Neuronal stem cell (in vitro differentiated cells): Measurements from ENCODE around the gene HLA-DQA1.

Source experiments
- DNase-seq: peaks from one replicate; pipeline ENCODE4 v3.0.0-alpha.2; 2013; ENCODE audit warnings: low spot score
- H2AFZ ChIP-seq: one replicate; pipeline ENCODE4 v1.6.1; 2013; ENCODE audit warnings: mild to moderate bottlenecking, low read length, inconsistent platforms
- H2AK5ac ChIP-seq: 2 replicates; pipeline ENCODE4 v1.6.1; 2013; ENCODE audit warnings: low read depth, mild to moderate bottlenecking, inconsistent platforms, low read length, moderate library complexity, mixed read lengths
- H2BK120ac ChIP-seq: 2 replicates; pipeline ENCODE4 v1.6.1; 2013; ENCODE audit warnings: low read depth, mild to moderate bottlenecking, inconsistent platforms, low read length, moderate library complexity, mixed read lengths
- H2BK12ac ChIP-seq: one replicate; pipeline ENCODE4 v1.6.1; 2013; ENCODE audit warnings: low read length, inconsistent platforms
- H2BK15ac ChIP-seq: 2 replicates; pipeline ENCODE4 v1.6.1; 2013; ENCODE audit warnings: mild to moderate bottlenecking, low read length, inconsistent platforms, mixed read lengths
- H2BK5ac ChIP-seq: one replicate; pipeline ENCODE4 v1.6.1; 2013; ENCODE audit warnings: inconsistent platforms, mild to moderate bottlenecking, low read length, moderate library complexity
- H3K14ac ChIP-seq: one replicate; pipeline ENCODE4 v1.6.1; 2013; ENCODE audit warnings: low read length, inconsistent platforms
- H3K18ac ChIP-seq: 2 replicates; pipeline ENCODE4 v1.6.1; 2013; ENCODE audit warnings: low read length, inconsistent platforms
- H3K23ac ChIP-seq: 2 replicates; pipeline ENCODE4 v1.6.1; 2013; ENCODE audit warnings: low read depth, mild to moderate bottlenecking, mixed read lengths, low read length, inconsistent platforms; ENCODE audit not compliant: poor library complexity
- H3K27ac ChIP-seq: replicated peaks from 3 replicates; pipeline ENCODE4 v1.5.1; 2013; ENCODE audit warnings: low read length, inconsistent platforms
- H3K27me3 ChIP-seq, 3 experiments: 2 replicates each; pipeline ENCODE4 v1.6.1; 2013; ENCODE audit warnings: low read length in 3 of 3, mild to moderate bottlenecking in 2 of 3, inconsistent platforms in 1 of 3, low read depth in 1 of 3, mixed read lengths in 1 of 3, moderate library complexity in 1 of 3; ENCODE audit not compliant: control insufficient read depth in 3 of 3, insufficient read depth in 3 of 3
- H3K36me3 ChIP-seq, 2 donors: replicated peaks in 1 of 2; 2 replicates each; pipeline ENCODE4 v1.6.1; 2013; ENCODE audit warnings: low read length in 2 of 2; ENCODE audit not compliant: control insufficient read depth in 2 of 2, insufficient read depth in 2 of 2
- H3K4ac ChIP-seq: 2 replicates; pipeline ENCODE4 v1.6.1; 2013; ENCODE audit warnings: inconsistent platforms, mild to moderate bottlenecking, low read length, moderate library complexity
- H3K4me1 ChIP-seq, 2 donors: 1 replicate in 1 of 2; 2 replicates in 1 of 2; pipeline ENCODE4 v1.6.1; 2013; ENCODE audit warnings: low read length in 2 of 2, low read depth in 1 of 2; ENCODE audit not compliant: control insufficient read depth in 2 of 2, insufficient read depth in 1 of 2
- H3K4me2 ChIP-seq: one replicate; pipeline ENCODE4 v1.6.1; 2013; ENCODE audit warnings: mild to moderate bottlenecking, low read length, inconsistent platforms; ENCODE audit not compliant: insufficient read depth, poor library complexity, severe bottlenecking
- H3K4me3 ChIP-seq, 2 donors: 2 replicates each; pipeline ENCODE4 v1.5.1; 2013; ENCODE audit warnings: low read length in 2 of 2, mild to moderate bottlenecking in 2 of 2, inconsistent platforms in 1 of 2, moderate library complexity in 1 of 2
- H3K79me1 ChIP-seq: one replicate; pipeline ENCODE4 v1.6.1; 2013; ENCODE audit warnings: low read depth, mild to moderate bottlenecking, inconsistent platforms, low read length, moderate library complexity
- H3K9ac ChIP-seq: one replicate; pipeline ENCODE4 v1.6.1; 2013; ENCODE audit warnings: mild to moderate bottlenecking, low read depth, low read length, inconsistent platforms; ENCODE audit not compliant: poor library complexity
- H3K9me3 ChIP-seq, 2 donors: replicated peaks in 1 of 2; 2 replicates each; pipeline versions ENCODE3 to v1.6.1; 2013; ENCODE audit warnings: low read length in 2 of 2, mild to moderate bottlenecking in 2 of 2, inconsistent platforms in 1 of 2, low read depth in 1 of 2, mixed read lengths in 1 of 2, moderate library complexity in 1 of 2; ENCODE audit not compliant: control insufficient read depth in 2 of 2, insufficient read depth in 1 of 2
- H4K8ac ChIP-seq: one replicate; pipeline ENCODE4 v1.6.1; 2013; ENCODE audit warnings: low read depth, mild to moderate bottlenecking, inconsistent platforms, low read length, moderate library complexity
- H4K91ac ChIP-seq: one replicate; pipeline ENCODE4 v1.6.1; 2013; ENCODE audit warnings: low read length, low read depth, mild to moderate bottlenecking, inconsistent platforms; ENCODE audit not compliant: poor library complexity
- WGBS, 2 donors: extraction: QIAGEN DNeasy Blood & Tissue Kit; methylation state at CpG; one replicate each; pipeline ENCODE4 v1.1.7; 2013; ENCODE audit warnings: missing lambda C conversion rate in 2 of 2, mixed read lengths in 1 of 2; ENCODE audit not compliant: insufficient read length in 2 of 2, insufficient replicate concordance in 1 of 2; ENCODE audit errors: extremely low coverage in 2 of 2; 5-methylcytosine and 5-hydroxymethylcytosine counted together

HLA-DQA1 gene

GRCh38 chr6:32679492-32679891, 42.3 kb downstream of the HLA-DQA1 start:
- no peaks in the 10 kb centered on the region for H3K79me1 ChIP-seq
- no peak overlapping the region for H2BK15ac ChIP-seq

GRCh38 chr6:32680055-32680454, 42.8 kb downstream of the HLA-DQA1 start:
- WGBS, 2 donors, result no CpG with 5 or more reads among the region's 1 CpG
- no peak overlapping the region for H2BK15ac ChIP-seq
- no peak overlapping the region for H3K18ac ChIP-seq
- H3K4me3 ChIP-seq, result no peak overlapping the region
- H3K9me3 ChIP-seq, result no peaks in the 10 kb centered on the region
- no peak for DNase-seq
- H2AFZ ChIP-seq, result no peak overlapping the region
- H4K8ac ChIP-seq, result no peak overlapping the region
- no peak overlapping the region for H3K14ac ChIP-seq
- H3K23ac ChIP-seq, result no peak overlapping the region
- no peak overlapping the region for H4K91ac ChIP-seq
- H3K4me2 ChIP-seq, result no peak overlapping the region
- no peak overlapping the region for H2AK5ac ChIP-seq
- no peaks in the 10 kb centered on the region for H3K36me3 ChIP-seq
- H3K27ac ChIP-seq, result no peak overlapping the region
- no peak overlapping the region for H3K4ac ChIP-seq
- H3K27me3 ChIP-seq, result no peaks in the 10 kb centered on the region
- H3K4me1 ChIP-seq, result no peaks in the 10 kb centered on the region
- H3K9ac ChIP-seq, result peak overlapping the region; percentile 34
- H2BK12ac ChIP-seq, result no peak overlapping the region
- no peak overlapping the region for H2BK5ac ChIP-seq
- no peak overlapping the region for H2BK120ac ChIP-seq
- H3K79me1 ChIP-seq, result no peaks in the 10 kb centered on the region

More at GRCh38 chr6:32679492-32679891, 42.3 kb downstream of the HLA-DQA1 start:
- no peak overlapping the region for H2BK12ac ChIP-seq
- no peak for DNase-seq
- H2AK5ac ChIP-seq, result no peak overlapping the region
- no peaks in the 10 kb centered on the region for H3K27me3 ChIP-seq
- H3K4me3 ChIP-seq, result no peak overlapping the region
- no peak overlapping the region for H4K8ac ChIP-seq
- H3K14ac ChIP-seq, result no peak overlapping the region
- H4K91ac ChIP-seq, result no peak overlapping the region
- H3K4ac ChIP-seq, result no peak overlapping the region
- no peak overlapping the region for H2AFZ ChIP-seq
- H3K18ac ChIP-seq, result no peak overlapping the region
- H2BK5ac ChIP-seq, result no peak overlapping the region
- no peak overlapping the region for H3K23ac ChIP-seq
- no peak overlapping the region for H2BK120ac ChIP-seq
- no CpG with 5 or more reads among the region's 4 CpGs for WGBS, 2 donors
- peak overlapping the region; percentile 34 for H3K9ac ChIP-seq
- H3K27ac ChIP-seq, result no peak overlapping the region
- H3K4me1 ChIP-seq, result no peaks in the 10 kb centered on the region
- H3K36me3 ChIP-seq, result no peaks in the 10 kb centered on the region
- H3K4me2 ChIP-seq, result no peak overlapping the region
- H3K9me3 ChIP-seq, result no peaks in the 10 kb centered on the region

- Histone ChIP-seq H3K27me3 (no peaks in the 10 kb centered on the region), H3K14ac (no peak overlapping the region), H3K4me3 (no peak overlapping the region), H2AK5ac (no peak overlapping the region), H3K79me1 (no peaks in the 10 kb centered on the region), H3K4ac (no peak overlapping the region), H2BK120ac (no peak overlapping the region), H3K18ac (no peak overlapping the region), H3K4me1 (no peaks in the 10 kb centered on the region), H2BK15ac (no peak overlapping the region), H2BK12ac (no peak overlapping the region), H3K27ac (no peak overlapping the region), H3K9me3 (no peaks in the 10 kb centered on the region), H3K36me3 (no peaks in the 10 kb centered on the region), H2AFZ (no peak overlapping the region), H4K91ac (no peak overlapping the region), H3K9ac (no peak overlapping the region), H3K23ac (no peak overlapping the region), H3K4me2 (no peak overlapping the region), H4K8ac (no peak overlapping the region), H2BK5ac (no peak overlapping the region)
- no peak for DNase-seq
- no CpG with 5 or more reads among the region's 3 CpGs for WGBS, 2 donors
Observed at GRCh38 chr6:32684246-32684645, 47.0 kb downstream of the HLA-DQA1 start.

GRCh38 chr6:32685603-32686002, 48.4 kb downstream of the HLA-DQA1 start:
- H3K4me1 ChIP-seq, result no peaks in the 10 kb centered on the region
- no peak overlapping the region for H2BK5ac ChIP-seq
- no peak for DNase-seq

More at GRCh38 chr6:32685603-32686002, 48.4 kb downstream of the HLA-DQA1 start:
- Histone ChIP-seq H2BK12ac (no peak overlapping the region), H2AFZ (no peak overlapping the region), H3K4ac (no peak overlapping the region), H2BK120ac (no peak overlapping the region), H3K9me3 (no peaks in the 10 kb centered on the region), H3K14ac (no peak overlapping the region), H2BK15ac (no peak overlapping the region), H3K36me3 (no peaks in the 10 kb centered on the region), H3K79me1 (no peaks in the 10 kb centered on the region), H4K8ac (no peak overlapping the region), H2AK5ac (no peak overlapping the region), H3K4me2 (no peak overlapping the region), H3K18ac (no peak overlapping the region), H3K27me3 (no peaks in the 10 kb centered on the region), H3K23ac (no peak overlapping the region), H3K4me3 (no peak overlapping the region), H3K9ac (no peak overlapping the region), H3K27ac (no peak overlapping the region), H4K91ac (no peak overlapping the region)
- WGBS, 2 donors, result no CpG with 5 or more reads among the region's 1 CpG
